Esophagus squamous epithelium (tissue), 4 donors: ENCODE results near the gene UFSP2.

Source experiments
- POLR2A ChIP-seq, 4 donors: fragments of 450-650 bp; IDR thresholded peaks; one replicate each; pipeline ENCODE4 v1.6.1; 2017; ENCODE audit warnings: antibody characterized with exemption in 4 of 4, mild to moderate bottlenecking in 4 of 4, moderate library complexity in 3 of 4
- TF ChIP-seq, protein P1 (sequence below), 6 experiments: fragments of 450-650 bp in 4 of 6; fragments of 200-600 bp in 2 of 6; sonication (generic) in 2 of 6; IDR thresholded peaks; one replicate each; pipeline ENCODE4 v1.5.1; 2016 to 2019; ENCODE audit warnings: antibody characterized with exemption in 6 of 6, mild to moderate bottlenecking in 4 of 6, moderate library complexity in 4 of 6

DNA sequence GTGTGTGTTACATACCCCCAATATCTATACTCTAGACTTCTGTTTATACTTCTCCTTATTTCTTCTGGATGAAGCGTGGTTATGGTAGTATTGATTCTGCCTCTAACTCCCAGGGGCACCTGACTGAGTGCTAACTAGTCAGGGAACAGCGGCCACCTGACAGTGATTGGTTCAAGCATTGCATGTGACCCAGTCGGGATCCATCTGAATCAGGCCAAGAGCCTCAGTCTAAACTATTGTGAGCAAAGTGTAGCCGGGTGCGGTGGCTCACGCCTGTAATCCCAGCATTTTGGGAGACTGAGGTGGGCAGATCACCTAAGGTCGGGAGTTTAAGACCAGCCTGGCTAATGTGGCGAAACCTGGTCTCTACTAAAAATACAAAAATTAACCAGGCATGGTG is 35.8 kb upstream of the UFSP2 start:
- TF ChIP-seq, protein P1, sequence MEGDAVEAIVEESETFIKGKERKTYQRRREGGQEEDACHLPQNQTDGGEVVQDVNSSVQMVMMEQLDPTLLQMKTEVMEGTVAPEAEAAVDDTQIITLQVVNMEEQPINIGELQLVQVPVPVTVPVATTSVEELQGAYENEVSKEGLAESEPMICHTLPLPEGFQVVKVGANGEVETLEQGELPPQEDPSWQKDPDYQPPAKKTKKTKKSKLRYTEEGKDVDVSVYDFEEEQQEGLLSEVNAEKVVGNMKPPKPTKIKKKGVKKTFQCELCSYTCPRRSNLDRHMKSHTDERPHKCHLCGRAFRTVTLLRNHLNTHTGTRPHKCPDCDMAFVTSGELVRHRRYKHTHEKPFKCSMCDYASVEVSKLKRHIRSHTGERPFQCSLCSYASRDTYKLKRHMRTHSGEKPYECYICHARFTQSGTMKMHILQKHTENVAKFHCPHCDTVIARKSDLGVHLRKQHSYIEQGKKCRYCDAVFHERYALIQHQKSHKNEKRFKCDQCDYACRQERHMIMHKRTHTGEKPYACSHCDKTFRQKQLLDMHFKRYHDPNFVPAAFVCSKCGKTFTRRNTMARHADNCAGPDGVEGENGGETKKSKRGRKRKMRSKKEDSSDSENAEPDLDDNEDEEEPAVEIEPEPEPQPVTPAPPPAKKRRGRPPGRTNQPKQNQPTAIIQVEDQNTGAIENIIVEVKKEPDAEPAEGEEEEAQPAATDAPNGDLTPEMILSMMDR (IDR thresholded peaks at IDR 0.05), result no peak
- no peak for TF ChIP-seq POLR2A (IDR thresholded peaks at IDR 0.05)
